H9 (cell line): ENCODE data around the gene ATP6V0A1. TPM values are rescaled to one million over a fixed set of nuclear protein-coding genes. Genes with fewer than 3 reads are reported as not detected.

ENCODE experiments used
- DNase-seq: peaks from one replicate; pipeline ENCODE4 v3.0.0-alpha.2; 2017
- H2AFZ ChIP-seq: one replicate; pipeline ENCODE4 v1.6.1; 2013; ENCODE audit warnings: mild to moderate bottlenecking, low read length, control low read depth, moderate library complexity
- H2AK5ac ChIP-seq: 2 replicates; pipeline ENCODE4 v1.6.1; 2013; ENCODE audit warnings: low read length, control low read depth, mixed read lengths; ENCODE audit not compliant: insufficient read length
- H2BK120ac ChIP-seq: one replicate; pipeline ENCODE4 v1.6.1; 2013; ENCODE audit warnings: low read depth, mild to moderate bottlenecking, low read length, control low read depth, inconsistent platforms; ENCODE audit not compliant: poor library complexity, severe bottlenecking
- H2BK12ac ChIP-seq: 2 replicates; pipeline ENCODE4 v1.6.1; 2013; ENCODE audit warnings: low read length, control low read depth, mixed read lengths, low read depth; ENCODE audit not compliant: insufficient read length
- H2BK15ac ChIP-seq: 2 replicates; pipeline ENCODE4 v1.6.1; 2013; ENCODE audit warnings: low read depth, low read length, control low read depth
- H2BK20ac ChIP-seq: one replicate; pipeline ENCODE4 v1.6.1; 2013; ENCODE audit warnings: low read depth, mild to moderate bottlenecking, low read length, control low read depth, inconsistent platforms; ENCODE audit not compliant: poor library complexity, severe bottlenecking
- H2BK5ac ChIP-seq: 2 replicates; pipeline ENCODE4 v1.6.1; 2013; ENCODE audit warnings: low read length, control low read depth, mixed read lengths; ENCODE audit not compliant: insufficient read length
- H3K14ac ChIP-seq: 2 replicates; pipeline ENCODE4 v1.6.1; 2013; ENCODE audit warnings: low read length, control low read depth; ENCODE audit not compliant: insufficient read depth
- H3K18ac ChIP-seq: 2 replicates; pipeline ENCODE4 v1.6.1; 2013; ENCODE audit warnings: low read depth, mild to moderate bottlenecking, mixed read lengths, low read length, control low read depth; ENCODE audit not compliant: insufficient read length
- H3K23ac ChIP-seq: 2 replicates; pipeline ENCODE4 v1.6.1; 2013; ENCODE audit warnings: low read length, control low read depth, mixed read lengths, low read depth; ENCODE audit not compliant: insufficient read length
- H3K23me2 ChIP-seq: 2 replicates; pipeline ENCODE4 v1.6.1; 2013; ENCODE audit warnings: low read depth, mild to moderate bottlenecking, mixed read lengths, low read length, control low read depth; ENCODE audit not compliant: insufficient read length, poor library complexity, severe bottlenecking
- H3K27ac ChIP-seq: 2 replicates; pipeline ENCODE4 v1.5.1; 2013; ENCODE audit warnings: low read length, control low read depth, mixed read lengths, low read depth; ENCODE audit not compliant: insufficient read length
- H3K27me3 ChIP-seq: 2 replicates; pipeline ENCODE4 v1.6.1; 2013; ENCODE audit warnings: low read length, control low read depth, inconsistent platforms; ENCODE audit not compliant: insufficient read depth
- H3K4ac ChIP-seq: 2 replicates; pipeline ENCODE4 v1.6.1; 2013; ENCODE audit warnings: low read depth, mild to moderate bottlenecking, control low read depth, inconsistent platforms, low read length, moderate library complexity
- H3K4me1 ChIP-seq: 2 replicates; pipeline ENCODE4 v1.6.1; 2013; ENCODE audit warnings: low read length, control low read depth, inconsistent platforms; ENCODE audit not compliant: insufficient read depth
- H3K4me2 ChIP-seq: 2 replicates; pipeline ENCODE4 v1.6.1; 2013; ENCODE audit warnings: low read length, control low read depth, mixed read lengths; ENCODE audit not compliant: insufficient read length, insufficient read depth
- H3K56ac ChIP-seq: 2 replicates; pipeline ENCODE4 v1.6.1; 2013; ENCODE audit warnings: low read depth, mild to moderate bottlenecking, mixed read lengths, low read length, control low read depth; ENCODE audit not compliant: insufficient read length
- H3K79me1 ChIP-seq: 2 replicates; pipeline ENCODE4 v1.6.1; 2013; ENCODE audit warnings: low read depth, mild to moderate bottlenecking, moderate library complexity, low read length, control low read depth, inconsistent platforms; ENCODE audit not compliant: insufficient read depth, poor library complexity, severe bottlenecking
- H3K79me2 ChIP-seq: 2 replicates; pipeline ENCODE4 v1.6.1; 2013; ENCODE audit warnings: low read length, control low read depth, inconsistent platforms; ENCODE audit not compliant: insufficient read depth
- H3K9ac ChIP-seq: 2 replicates; pipeline ENCODE4 v1.6.1; 2013; ENCODE audit warnings: low read length, control low read depth, mixed read lengths; ENCODE audit not compliant: insufficient read length; ENCODE audit errors: extremely low read depth
- H3K9me3 ChIP-seq: one replicate; pipeline ENCODE4 v1.6.1; 2013; ENCODE audit warnings: low read depth, low read length, inconsistent platforms; ENCODE audit not compliant: control insufficient read depth
- H3T11ph ChIP-seq: one replicate; pipeline ENCODE4 v1.6.1; 2013; ENCODE audit warnings: mild to moderate bottlenecking, low read length, control low read depth, inconsistent platforms
- H4K20me1 ChIP-seq: one replicate; pipeline ENCODE4 v1.6.1; 2013; ENCODE audit not compliant: control insufficient read depth, insufficient read length, insufficient read depth
- H4K5ac ChIP-seq: 2 replicates; pipeline ENCODE4 v1.6.1; 2013; ENCODE audit warnings: low read depth, mild to moderate bottlenecking, mixed read lengths, low read length, control low read depth; ENCODE audit not compliant: insufficient read length
- H4K8ac ChIP-seq: replicated peaks from 2 replicates; pipeline ENCODE4 v1.6.1; 2013; ENCODE audit warnings: low read length, control low read depth, mixed read lengths, low read depth; ENCODE audit not compliant: insufficient read length
- H4K91ac ChIP-seq: 2 replicates; pipeline ENCODE4 v1.6.1; 2013; ENCODE audit warnings: low read depth, mild to moderate bottlenecking, moderate library complexity, mixed read lengths, low read length, control low read depth; ENCODE audit not compliant: insufficient read length
- H3K27ac Mint-ChIP-seq, 3 experiments: 2 replicates in 2 of 3; 3 replicates in 1 of 3; pipeline ENCODE4 v1.8.0; 2020 to 2021; ENCODE audit warnings: mixed read lengths in 3 of 3, mild to moderate bottlenecking in 1 of 3, moderate library complexity in 1 of 3
- H3K27me3 Mint-ChIP-seq: 2 replicates; pipeline ENCODE4 v1.8.0; 2021; ENCODE audit warnings: low read depth, mild to moderate bottlenecking, moderate library complexity, mixed read lengths
- H3K36me3 Mint-ChIP-seq, 3 experiments: 2 replicates in 2 of 3; 3 replicates in 1 of 3; pipeline ENCODE4 v1.8.0; 2020 to 2021; ENCODE audit warnings: low read depth in 3 of 3, mixed read lengths in 3 of 3; ENCODE audit not compliant: insufficient read depth in 1 of 3
- H3K4me1 Mint-ChIP-seq, 2 experiments: 2 replicates each; pipeline ENCODE4 v1.8.0; 2020; ENCODE audit warnings: mixed read lengths in 2 of 2
- H3K4me3 Mint-ChIP-seq, 2 experiments: 2 replicates in 1 of 2; 3 replicates in 1 of 2; pipeline ENCODE4 v1.8.0; 2020 to 2021; ENCODE audit warnings: mild to moderate bottlenecking in 2 of 2, mixed read lengths in 2 of 2, moderate library complexity in 1 of 2
- H3K9me3 Mint-ChIP-seq, 2 experiments: 2 replicates in 1 of 2; 3 replicates in 1 of 2; pipeline ENCODE4 v1.8.0; 2020; ENCODE audit warnings: mild to moderate bottlenecking in 2 of 2, mixed read lengths in 2 of 2, moderate library complexity in 1 of 2
- WGBS: extraction: QIAGEN DNeasy Blood & Tissue Kit; methylation state at CpG from one replicate; pipeline ENCODE4 v1.1.7; 2013; ENCODE audit warnings: missing lambda C conversion rate, low lambda C conversion rate, mixed read lengths; ENCODE audit not compliant: insufficient read length; ENCODE audit errors: extremely low coverage; 5-methylcytosine and 5-hydroxymethylcytosine counted together
- total RNA-seq: library from RNA; stranded (reverse); gene quantifications from 2 replicates; pipeline ENCODE4 v1.2.1, GENCODE V29; 2021
- TF ChIP-seq, protein P1 (sequence below): fragments of 200-600 bp; sonication (generic); conservative IDR thresholded peaks from 3 replicates; pipeline ENCODE4 v1.8.0; 2021; ENCODE audit warnings: antibody characterized with exemption, mild to moderate bottlenecking

Gene ATP6V0A1
- total RNA-seq, 1 experiment from 2014 or later = 54.1 TPM

DNA sequence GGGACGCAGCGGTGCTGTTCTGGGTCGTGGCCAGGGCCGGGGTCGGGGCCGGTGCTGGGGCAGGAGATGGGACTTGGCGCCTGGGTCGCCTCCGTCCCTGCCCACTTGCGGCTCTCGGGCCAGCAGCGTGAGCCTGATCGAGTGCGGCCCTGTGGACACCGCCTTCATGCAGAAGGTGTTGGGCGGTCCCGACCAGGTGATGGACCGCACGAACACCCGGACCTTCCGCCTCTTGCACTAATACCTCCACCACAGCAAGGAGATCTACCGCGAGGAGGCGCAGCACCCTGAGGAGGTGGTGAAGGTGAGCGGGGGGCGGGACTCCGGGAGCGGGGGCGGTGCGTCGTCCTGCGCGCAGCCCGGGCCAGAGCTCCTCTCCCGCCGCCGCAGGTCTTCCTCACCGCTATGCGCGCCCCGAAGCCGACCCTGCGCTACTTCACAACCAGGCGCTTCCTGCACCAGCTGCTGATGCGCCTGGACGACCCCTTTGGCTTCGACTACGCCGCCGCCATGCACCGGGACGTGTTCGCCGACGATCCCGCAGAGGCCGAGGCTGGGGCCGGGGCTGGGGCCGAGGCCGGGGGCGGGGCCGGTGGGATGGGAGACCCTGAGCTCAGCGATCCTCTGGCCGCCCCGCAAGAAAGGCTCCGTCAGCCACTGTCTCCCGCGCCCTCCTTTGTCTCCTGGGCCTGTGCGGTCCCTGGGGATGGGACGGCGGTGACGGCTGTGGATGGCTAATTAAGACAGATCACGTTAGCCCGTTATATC lies 89.6 kb downstream of the ATP6V0A1 start:
- WGBS = no CpG with 5 or more reads among the region's 74 CpGs
- Histone ChIP-seq H4K91ac (no peak overlapping the region), H2BK5ac (no peak overlapping the region), H3K4ac (no peak overlapping the region), H3K27ac (no peak overlapping the region), H3K79me2 (no peaks in the 10 kb centered on the region), H2BK15ac (no peak overlapping the region), H3K4me2 (peak overlapping the region; percentile 49), H3K23me2 (peaks cover 13% of the 10 kb centered on the region), H2BK20ac (no peak overlapping the region), H3K27me3 (no peaks in the 10 kb centered on the region), H2BK12ac (no peak overlapping the region), H3K56ac (no peak overlapping the region), H2AFZ (no peak overlapping the region), H2BK120ac (no peak overlapping the region), H4K20me1 (no peaks in the 10 kb centered on the region), H4K5ac (no peak overlapping the region), H3K18ac (no peak overlapping the region), H3K9me3 (no peaks in the 10 kb centered on the region), H3K9ac (peak overlapping the region; percentile 20), H3K14ac (peak overlapping the region; percentile 85), H4K8ac (no peak overlapping the region), H3T11ph (no peak overlapping the region), H3K4me1 (no peaks in the 10 kb centered on the region), H3K79me1 (no peaks in the 10 kb centered on the region), H2AK5ac (no peak overlapping the region), H3K23ac (no peak overlapping the region)
- Mint-ChIP-seq H3K36me3 (peaks cover 0 to 5% (median 2%) of the 10 kb centered on the region in 3 experiments; a peak in 2 of 7 replicates), H3K4me3 (peak overlapping the region; percentile 56 to 70), H3K27me3 (peaks cover 9% of the 10 kb centered on the region; the same call in 1 of the 2 replicates), H3K4me1 (peaks cover 4 to 16% of the 10 kb centered on the region in 2 experiments), H3K27ac (no peak overlapping the region), H3K9me3 (no peaks in the 10 kb centered on the region)
- peak; percentile 97 for DNase-seq
- TF ChIP-seq, protein P1, sequence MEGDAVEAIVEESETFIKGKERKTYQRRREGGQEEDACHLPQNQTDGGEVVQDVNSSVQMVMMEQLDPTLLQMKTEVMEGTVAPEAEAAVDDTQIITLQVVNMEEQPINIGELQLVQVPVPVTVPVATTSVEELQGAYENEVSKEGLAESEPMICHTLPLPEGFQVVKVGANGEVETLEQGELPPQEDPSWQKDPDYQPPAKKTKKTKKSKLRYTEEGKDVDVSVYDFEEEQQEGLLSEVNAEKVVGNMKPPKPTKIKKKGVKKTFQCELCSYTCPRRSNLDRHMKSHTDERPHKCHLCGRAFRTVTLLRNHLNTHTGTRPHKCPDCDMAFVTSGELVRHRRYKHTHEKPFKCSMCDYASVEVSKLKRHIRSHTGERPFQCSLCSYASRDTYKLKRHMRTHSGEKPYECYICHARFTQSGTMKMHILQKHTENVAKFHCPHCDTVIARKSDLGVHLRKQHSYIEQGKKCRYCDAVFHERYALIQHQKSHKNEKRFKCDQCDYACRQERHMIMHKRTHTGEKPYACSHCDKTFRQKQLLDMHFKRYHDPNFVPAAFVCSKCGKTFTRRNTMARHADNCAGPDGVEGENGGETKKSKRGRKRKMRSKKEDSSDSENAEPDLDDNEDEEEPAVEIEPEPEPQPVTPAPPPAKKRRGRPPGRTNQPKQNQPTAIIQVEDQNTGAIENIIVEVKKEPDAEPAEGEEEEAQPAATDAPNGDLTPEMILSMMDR = peak; percentile 76
